Neural cell (in vitro differentiated cells): ENCODE results near the gene HECW1. TPM values are rescaled to one million over a fixed set of nuclear protein-coding genes. Genes with fewer than 3 reads are reported as not detected.

Source experiments
- H2AFZ ChIP-seq: fragments of 200-600, 300-800 bp; sonication (generic), shearing (Covaris generic); 2 replicates; pipeline ENCODE4 v1.6.0; 2014; ENCODE audit warnings: low read depth, mild to moderate bottlenecking, antibody characterized with exemption, low read length, moderate library complexity
- H3F3A ChIP-seq: fragments of 200-600 bp; shearing (Covaris generic); 2 replicates; pipeline ENCODE4 v1.6.1; 2016; ENCODE audit warnings: mild to moderate bottlenecking, moderate library complexity, mixed read lengths, antibody characterized with exemption, low read length; ENCODE audit not compliant: insufficient read depth, poor library complexity, severe bottlenecking
- H3K27ac ChIP-seq: fragments of 200-600, 300-800 bp; sonication (generic), shearing (Covaris generic); 2 replicates; pipeline ENCODE4 v1.5.1; 2014; ENCODE audit warnings: mild to moderate bottlenecking, low read length, moderate library complexity
- H3K27me3 ChIP-seq: fragments of 300-800, 200-600 bp; sonication (generic), shearing (Covaris generic); 2 replicates; pipeline ENCODE4 v1.6.0; 2014; ENCODE audit warnings: mild to moderate bottlenecking, low read depth, low read length, moderate library complexity; ENCODE audit not compliant: insufficient read depth
- H3K36me3 ChIP-seq: fragments of 300-800, 200-600 bp; sonication (generic), shearing (Covaris generic); 2 replicates; pipeline ENCODE4 v1.5.1; 2014; ENCODE audit warnings: mild to moderate bottlenecking, antibody characterized with exemption, low read length, moderate library complexity; ENCODE audit not compliant: insufficient read depth
- H3K4me2 ChIP-seq: fragments of 300-800, 200-600 bp; sonication (generic), shearing (Covaris generic); 2 replicates; pipeline ENCODE4 v1.6.0; 2014; ENCODE audit warnings: mild to moderate bottlenecking, low read length
- H3K4me3 ChIP-seq: fragments of 300-800, 200-600 bp; sonication (generic), shearing (Covaris generic); 2 replicates; pipeline ENCODE4 v1.5.1; 2014; ENCODE audit warnings: mild to moderate bottlenecking, low read length, moderate library complexity
- H3K79me2 ChIP-seq: fragments of 200-600 bp; shearing (Covaris generic); replicated peaks from 2 replicates; pipeline ENCODE4 v1.6.0; 2014; ENCODE audit warnings: mild to moderate bottlenecking, low read length, moderate library complexity; ENCODE audit not compliant: insufficient read depth
- H3K9ac ChIP-seq: fragments of 300-800, 200-600 bp; sonication (generic), shearing (Covaris generic); 2 replicates; pipeline ENCODE4 v1.6.1; 2016; ENCODE audit warnings: mild to moderate bottlenecking, low read length, mixed read lengths
- H3K9me2 ChIP-seq: fragments of 200-600 bp; shearing (Covaris generic); 2 replicates; pipeline ENCODE4 v1.6.1; 2016; ENCODE audit warnings: mild to moderate bottlenecking, low read length, mixed read lengths; ENCODE audit not compliant: insufficient read depth
- H3K9me3 ChIP-seq: fragments of 200-600, 300-800 bp; sonication (generic), shearing (Covaris generic); 2 replicates; pipeline ENCODE4 v1.6.1; 2016; ENCODE audit warnings: mild to moderate bottlenecking, mixed run types, low read length, moderate library complexity, mixed read lengths
- H4K20me1 ChIP-seq: fragments of 200-600 bp; shearing (Covaris generic); 2 replicates; pipeline ENCODE4 v1.6.1; 2016; ENCODE audit warnings: mild to moderate bottlenecking, mixed run types; ENCODE audit not compliant: insufficient read depth
- EP300 ChIP-seq: fragments of 450-650 bp; conservative IDR thresholded peaks from 2 replicates; pipeline ENCODE4 v1.6.1; 2014; ENCODE audit warnings: antibody characterized with exemption, mild to moderate bottlenecking, moderate library complexity; ENCODE audit not compliant: poor library complexity, severe bottlenecking
- EZH2 ChIP-seq: fragments of 200-600, 300-800 bp; shearing (Covaris generic), sonication (generic); IDR thresholded peaks from 2 replicates; pipeline ENCODE4 v1.6.1; 2014; ENCODE audit warnings: antibody characterized with exemption, low read length, borderline replicate concordance, mild to moderate bottlenecking; ENCODE audit not compliant: insufficient read depth, poor library complexity, severe bottlenecking
- MXI1 ChIP-seq: fragments of 450-650 bp; conservative IDR thresholded peaks from 2 replicates; pipeline ENCODE4 v1.6.1; 2014; ENCODE audit warnings: antibody characterized with exemption, mild to moderate bottlenecking; ENCODE audit not compliant: poor library complexity, severe bottlenecking
- POLR2AphosphoS5 ChIP-seq: IDR thresholded peaks from 2 replicates; pipeline ENCODE4 v1.6.1; 2012
- RAD21 ChIP-seq: fragments of 450-650 bp; conservative IDR thresholded peaks from 2 replicates; pipeline ENCODE4 v1.6.1; 2014; ENCODE audit warnings: antibody characterized with exemption, mild to moderate bottlenecking, moderate library complexity
- SMC3 ChIP-seq: fragments of 450-650 bp; conservative IDR thresholded peaks from 2 replicates; pipeline ENCODE4 v1.6.1; 2014; ENCODE audit warnings: antibody characterized with exemption, mild to moderate bottlenecking, moderate library complexity; ENCODE audit not compliant: poor library complexity
- TAF1 ChIP-seq: IDR thresholded peaks from 2 replicates; pipeline ENCODE4 v1.6.1; 2012; ENCODE audit warnings: low read depth
- polyA plus RNA-seq: library from polyadenylated mRNA; depleted of rRNA; stranded (reverse); fragments of >200 nt; gene quantifications from 2 replicates; pipeline ENCODE4 v1.2.3, GENCODE V29; 2014
- TF ChIP-seq, protein P1 (sequence below): IDR thresholded peaks from 2 replicates; pipeline ENCODE4 v1.6.1; 2012; ENCODE audit warnings: borderline replicate concordance
- TF ChIP-seq, protein P2 (sequence below): fragments of 450-650 bp; IDR thresholded peaks from 2 replicates; pipeline ENCODE4 v1.5.1; 2014; ENCODE audit warnings: antibody characterized with exemption, mild to moderate bottlenecking, moderate library complexity; ENCODE audit not compliant: poor library complexity, severe bottlenecking

The HECW1 gene
- polyA plus RNA-seq, 1 donor from 2014 or later = 13.8 TPM

GRCh38 chr7:43204081-43204480 is 91.6 kb downstream of the HECW1 start:
- no peaks in the 10 kb centered on the region for H3K27me3 ChIP-seq
- no peak overlapping the region for H3K27ac ChIP-seq
- no peaks in the 10 kb centered on the region for H3K9me2 ChIP-seq
- H4K20me1 ChIP-seq = no peaks in the 10 kb centered on the region
- no peaks in the 10 kb centered on the region for H3K36me3 ChIP-seq
- no peaks in the 10 kb centered on the region for H3K79me2 ChIP-seq
- no peak overlapping the region for H3K9ac ChIP-seq
- H2AFZ ChIP-seq = no peak overlapping the region
- no peaks in the 10 kb centered on the region for H3F3A ChIP-seq
- no peak overlapping the region for H3K4me2 ChIP-seq
- H3K9me3 ChIP-seq = no peaks in the 10 kb centered on the region
- H3K4me3 ChIP-seq = no peak overlapping the region
- TF ChIP-seq TAF1 (no peak), EP300 (no peak), MXI1 (no peak), RAD21 (no peak), POLR2AphosphoS5 (no peak), EZH2 (no peak), SMC3 (no peak)
- TF ChIP-seq, protein P1, sequence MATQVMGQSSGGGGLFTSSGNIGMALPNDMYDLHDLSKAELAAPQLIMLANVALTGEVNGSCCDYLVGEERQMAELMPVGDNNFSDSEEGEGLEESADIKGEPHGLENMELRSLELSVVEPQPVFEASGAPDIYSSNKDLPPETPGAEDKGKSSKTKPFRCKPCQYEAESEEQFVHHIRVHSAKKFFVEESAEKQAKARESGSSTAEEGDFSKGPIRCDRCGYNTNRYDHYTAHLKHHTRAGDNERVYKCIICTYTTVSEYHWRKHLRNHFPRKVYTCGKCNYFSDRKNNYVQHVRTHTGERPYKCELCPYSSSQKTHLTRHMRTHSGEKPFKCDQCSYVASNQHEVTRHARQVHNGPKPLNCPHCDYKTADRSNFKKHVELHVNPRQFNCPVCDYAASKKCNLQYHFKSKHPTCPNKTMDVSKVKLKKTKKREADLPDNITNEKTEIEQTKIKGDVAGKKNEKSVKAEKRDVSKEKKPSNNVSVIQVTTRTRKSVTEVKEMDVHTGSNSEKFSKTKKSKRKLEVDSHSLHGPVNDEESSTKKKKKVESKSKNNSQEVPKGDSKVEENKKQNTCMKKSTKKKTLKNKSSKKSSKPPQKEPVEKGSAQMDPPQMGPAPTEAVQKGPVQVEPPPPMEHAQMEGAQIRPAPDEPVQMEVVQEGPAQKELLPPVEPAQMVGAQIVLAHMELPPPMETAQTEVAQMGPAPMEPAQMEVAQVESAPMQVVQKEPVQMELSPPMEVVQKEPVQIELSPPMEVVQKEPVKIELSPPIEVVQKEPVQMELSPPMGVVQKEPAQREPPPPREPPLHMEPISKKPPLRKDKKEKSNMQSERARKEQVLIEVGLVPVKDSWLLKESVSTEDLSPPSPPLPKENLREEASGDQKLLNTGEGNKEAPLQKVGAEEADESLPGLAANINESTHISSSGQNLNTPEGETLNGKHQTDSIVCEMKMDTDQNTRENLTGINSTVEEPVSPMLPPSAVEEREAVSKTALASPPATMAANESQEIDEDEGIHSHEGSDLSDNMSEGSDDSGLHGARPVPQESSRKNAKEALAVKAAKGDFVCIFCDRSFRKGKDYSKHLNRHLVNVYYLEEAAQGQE = no peak
- TF ChIP-seq, protein P2, sequence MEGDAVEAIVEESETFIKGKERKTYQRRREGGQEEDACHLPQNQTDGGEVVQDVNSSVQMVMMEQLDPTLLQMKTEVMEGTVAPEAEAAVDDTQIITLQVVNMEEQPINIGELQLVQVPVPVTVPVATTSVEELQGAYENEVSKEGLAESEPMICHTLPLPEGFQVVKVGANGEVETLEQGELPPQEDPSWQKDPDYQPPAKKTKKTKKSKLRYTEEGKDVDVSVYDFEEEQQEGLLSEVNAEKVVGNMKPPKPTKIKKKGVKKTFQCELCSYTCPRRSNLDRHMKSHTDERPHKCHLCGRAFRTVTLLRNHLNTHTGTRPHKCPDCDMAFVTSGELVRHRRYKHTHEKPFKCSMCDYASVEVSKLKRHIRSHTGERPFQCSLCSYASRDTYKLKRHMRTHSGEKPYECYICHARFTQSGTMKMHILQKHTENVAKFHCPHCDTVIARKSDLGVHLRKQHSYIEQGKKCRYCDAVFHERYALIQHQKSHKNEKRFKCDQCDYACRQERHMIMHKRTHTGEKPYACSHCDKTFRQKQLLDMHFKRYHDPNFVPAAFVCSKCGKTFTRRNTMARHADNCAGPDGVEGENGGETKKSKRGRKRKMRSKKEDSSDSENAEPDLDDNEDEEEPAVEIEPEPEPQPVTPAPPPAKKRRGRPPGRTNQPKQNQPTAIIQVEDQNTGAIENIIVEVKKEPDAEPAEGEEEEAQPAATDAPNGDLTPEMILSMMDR = no peak

DNA sequence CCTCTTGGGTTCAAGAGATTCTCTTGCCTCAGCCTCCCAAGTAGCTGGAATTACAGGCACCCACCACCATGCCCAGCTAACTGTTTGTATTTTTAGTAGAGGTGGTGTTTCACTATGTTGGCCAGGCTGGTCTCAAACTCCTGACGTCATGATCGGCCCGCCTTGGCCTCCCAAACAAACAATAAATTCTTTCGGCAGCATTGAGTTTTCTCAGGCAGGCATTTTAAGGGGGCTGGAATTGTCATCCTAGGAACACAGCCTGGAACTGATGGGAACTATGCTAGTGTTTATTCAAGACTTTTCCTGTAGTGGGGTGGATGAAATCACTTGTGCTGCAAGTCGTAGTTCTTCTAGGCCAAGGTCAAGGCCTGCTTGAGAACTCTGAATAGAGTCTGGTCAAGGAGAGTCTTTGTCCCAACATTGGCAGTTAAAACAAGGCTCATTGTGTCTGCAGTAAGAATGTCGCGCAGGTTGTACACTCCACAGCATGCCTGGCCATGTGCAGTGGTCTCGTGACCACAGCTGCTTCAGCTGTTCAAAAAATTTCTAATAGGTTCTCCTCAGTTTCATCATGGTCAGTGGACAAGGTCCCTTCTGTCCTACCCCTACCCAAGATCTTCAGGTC is 92.8 kb downstream of the HECW1 start:
- Histone ChIP-seq H3K36me3 (no peaks in the 10 kb centered on the region), H4K20me1 (no peaks in the 10 kb centered on the region), H2AFZ (no peak overlapping the region), H3K9ac (no peak overlapping the region), H3K27me3 (no peaks in the 10 kb centered on the region), H3K4me3 (no peak overlapping the region), H3K9me3 (no peaks in the 10 kb centered on the region), H3K27ac (no peak overlapping the region), H3K79me2 (no peaks in the 10 kb centered on the region), H3K9me2 (no peaks in the 10 kb centered on the region), H3K4me2 (no peak overlapping the region), H3F3A (no peaks in the 10 kb centered on the region)
- TF ChIP-seq, protein P2 = no peak
- TF ChIP-seq EP300 (no peak), POLR2AphosphoS5 (no peak), TAF1 (no peak), RAD21 (no peak), EZH2 (no peak), MXI1 (no peak)
- TF ChIP-seq, protein P1 = no peak
